SU-DHL-6 (cell line): ENCODE measurements around the gene VWF.

Experiments used
- H2AFZ ChIP-seq: fragments of 200-600 bp; sonication (generic); 2 replicates; pipeline ENCODE4 v1.6.1; 2014; ENCODE audit warnings: low read depth, mild to moderate bottlenecking, moderate library complexity, mixed read lengths, antibody characterized with exemption, low read length; ENCODE audit not compliant: severe bottlenecking
- H3F3A ChIP-seq: fragments of 200-600 bp; shearing (Covaris generic); 2 replicates; pipeline ENCODE4 v1.6.0; 2016; ENCODE audit warnings: antibody characterized with exemption, mild to moderate bottlenecking; ENCODE audit not compliant: insufficient read depth
- H3K27ac ChIP-seq: fragments of 200-600 bp; sonication (generic); 2 replicates; pipeline ENCODE4 v1.5.1; 2016; ENCODE audit warnings: low read depth, mild to moderate bottlenecking, low read length, moderate library complexity, mixed read lengths
- H3K27me3 ChIP-seq: fragments of 200-600 bp; sonication (generic), shearing (Covaris generic); 2 replicates; pipeline ENCODE4 v1.6.0; 2014; ENCODE audit warnings: mild to moderate bottlenecking, low read length
- H3K36me3 ChIP-seq: fragments of 200-600 bp; sonication (generic); 2 replicates; pipeline ENCODE4 v1.6.1; 2014; ENCODE audit warnings: mild to moderate bottlenecking, low read length, mixed read lengths
- H3K4me2 ChIP-seq: fragments of 300-600, 200-600 bp; shearing (Covaris generic), sonication (generic); 2 replicates; pipeline ENCODE4 v1.6.0; 2014; ENCODE audit warnings: low read length, low read depth, mild to moderate bottlenecking; ENCODE audit not compliant: poor library complexity, severe bottlenecking
- H3K4me3 ChIP-seq: fragments of 200-600 bp; sonication (generic); 2 replicates; pipeline ENCODE4 v1.5.1; 2014; ENCODE audit warnings: antibody characterized with exemption, low read length, mild to moderate bottlenecking, mixed read lengths; ENCODE audit not compliant: insufficient read depth, poor library complexity, severe bottlenecking
- H3K79me2 ChIP-seq: fragments of 200-600 bp; sonication (generic); 2 replicates; pipeline ENCODE4 v1.6.1; 2014; ENCODE audit warnings: mild to moderate bottlenecking, low read length, moderate library complexity; ENCODE audit not compliant: insufficient read depth
- H3K9ac ChIP-seq: fragments of 200-600 bp; sonication (generic); 2 replicates; pipeline ENCODE4 v1.7.0; 2014; ENCODE audit warnings: mild to moderate bottlenecking, low read length
- H3K9me2 ChIP-seq: fragments of 200-600 bp; sonication (generic); replicated peaks from 2 replicates; pipeline ENCODE4 v1.6.1; 2014; ENCODE audit warnings: low read length; ENCODE audit not compliant: insufficient read depth
- H3K9me3 ChIP-seq: fragments of 200-600 bp; sonication (generic); 2 replicates; pipeline ENCODE4 v1.6.1; 2014; ENCODE audit warnings: low read length, mixed read lengths; ENCODE audit not compliant: insufficient read depth
- H4K20me1 ChIP-seq: fragments of 200-600 bp; sonication (generic); 2 replicates; pipeline ENCODE4 v1.6.1; 2014; ENCODE audit warnings: low read depth, mild to moderate bottlenecking, antibody characterized with exemption, low read length, moderate library complexity, mixed read lengths
- CTCF ChIP-seq: fragments of 200-600 bp; sonication (generic); IDR thresholded peaks from one replicate; pipeline ENCODE4 v1.5.1; 2017; ENCODE audit warnings: antibody characterized with exemption, mild to moderate bottlenecking, low read length, moderate library complexity; ENCODE audit not compliant: insufficient read depth, poor library complexity, severe bottlenecking
- EZH2phosphoT487 ChIP-seq: fragments of 200-600 bp; sonication (generic), shearing (Covaris generic); conservative IDR thresholded peaks from 2 replicates; pipeline ENCODE4 v1.6.1; 2018; ENCODE audit warnings: mild to moderate bottlenecking, antibody characterized with exemption, low read length, moderate library complexity, mixed read lengths

VWF gene

GRCh38 chr12:6074427-6074826, 50.0 kb downstream of the VWF start:
- no peak overlapping the region for H2AFZ ChIP-seq
- H3K4me3 ChIP-seq, result no peak overlapping the region
- TF ChIP-seq CTCF (no peak), EZH2phosphoT487 (no peak)
- H3K9me3 ChIP-seq, result no peaks in the 10 kb centered on the region
- H3F3A ChIP-seq, result no peaks in the 10 kb centered on the region
- H3K9me2 ChIP-seq, result no peaks in the 10 kb centered on the region
- H3K9ac ChIP-seq, result no peak overlapping the region
- H3K4me2 ChIP-seq, result no peak overlapping the region
- no peaks in the 10 kb centered on the region for H4K20me1 ChIP-seq
- no peaks in the 10 kb centered on the region for H3K36me3 ChIP-seq
- no peaks in the 10 kb centered on the region for H3K27me3 ChIP-seq
- H3K79me2 ChIP-seq, result no peaks in the 10 kb centered on the region
- H3K27ac ChIP-seq, result no peak overlapping the region

- TF ChIP-seq CTCF (no peak), EZH2phosphoT487 (no peak)
- no peak overlapping the region for H3K4me2 ChIP-seq
- no peaks in the 10 kb centered on the region for H3K36me3 ChIP-seq
- no peaks in the 10 kb centered on the region for H3K9me2 ChIP-seq
- H3K9me3 ChIP-seq, result no peaks in the 10 kb centered on the region
- H3K4me3 ChIP-seq, result no peak overlapping the region
- no peaks in the 10 kb centered on the region for H4K20me1 ChIP-seq
- no peak overlapping the region for H3K27ac ChIP-seq
- H3K9ac ChIP-seq, result no peak overlapping the region
- no peaks in the 10 kb centered on the region for H3K27me3 ChIP-seq
- no peaks in the 10 kb centered on the region for H3F3A ChIP-seq
- no peaks in the 10 kb centered on the region for H3K79me2 ChIP-seq
- no peak overlapping the region for H2AFZ ChIP-seq
Observed at GRCh38 chr12:6073426-6073825, 51.0 kb downstream of the VWF start.

- Histone ChIP-seq H3K4me3 (no peak overlapping the region), H3K4me2 (no peak overlapping the region), H3K27ac (no peak overlapping the region)
Observed at GRCh38 chr12:6072302-6072752, 52.1 kb downstream of the VWF start.

More at GRCh38 chr12:6072302-6072752, 52.1 kb downstream of the VWF start:
- Histone ChIP-seq H2AFZ (no peak overlapping the region), H3K79me2 (no peaks in the 10 kb centered on the region), H3K9me2 (no peaks in the 10 kb centered on the region), H3K27me3 (no peaks in the 10 kb centered on the region), H4K20me1 (no peaks in the 10 kb centered on the region), H3F3A (no peaks in the 10 kb centered on the region), H3K36me3 (no peaks in the 10 kb centered on the region), H3K9ac (no peak overlapping the region), H3K9me3 (no peaks in the 10 kb centered on the region)
- TF ChIP-seq CTCF (no peak), EZH2phosphoT487 (no peak)
